Measurements from ENCODE around the gene THADA.

The THADA gene

DNA sequence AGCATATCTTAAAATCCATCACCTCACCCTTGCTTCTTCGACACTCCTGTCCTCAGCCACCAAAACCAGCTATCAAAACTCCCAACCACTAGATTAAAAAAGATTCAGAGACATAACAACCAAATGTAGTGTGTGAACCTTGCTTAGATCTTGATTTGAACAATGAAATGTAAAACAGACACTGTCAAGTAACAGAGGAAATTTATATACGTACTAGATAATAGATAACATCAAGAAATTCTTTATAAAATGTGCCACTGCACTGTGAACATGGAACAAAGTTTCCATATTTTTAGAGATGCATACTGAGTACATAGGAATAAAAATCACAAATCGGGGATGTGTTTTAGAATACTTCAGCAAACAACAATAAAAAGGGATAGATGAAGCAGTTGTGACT, 86.0 kb downstream of the THADA start:
- no peak for DNase-seq (ENCODE audit: low read depth)

DNA sequence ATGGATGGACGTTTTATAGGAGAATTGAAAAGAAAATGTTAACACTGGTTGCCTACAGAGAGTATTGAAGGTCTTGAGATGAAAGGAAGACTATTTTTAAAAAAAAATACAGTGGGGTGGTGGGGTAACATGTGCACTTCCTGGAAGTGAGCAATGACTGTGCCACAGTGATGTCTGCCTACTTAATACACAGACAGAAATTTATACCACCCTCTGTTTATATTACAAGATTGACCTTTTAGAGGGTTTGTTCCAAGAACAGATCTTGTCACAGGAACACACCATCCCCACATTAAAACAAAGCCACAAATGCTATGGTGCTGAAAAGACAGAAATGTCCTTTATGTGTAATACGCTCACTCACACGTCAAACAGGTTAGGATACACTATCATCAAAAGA, 87.6 kb downstream of the THADA start:
- no peak for DNase-seq (ENCODE audit: low read depth)

DNA sequence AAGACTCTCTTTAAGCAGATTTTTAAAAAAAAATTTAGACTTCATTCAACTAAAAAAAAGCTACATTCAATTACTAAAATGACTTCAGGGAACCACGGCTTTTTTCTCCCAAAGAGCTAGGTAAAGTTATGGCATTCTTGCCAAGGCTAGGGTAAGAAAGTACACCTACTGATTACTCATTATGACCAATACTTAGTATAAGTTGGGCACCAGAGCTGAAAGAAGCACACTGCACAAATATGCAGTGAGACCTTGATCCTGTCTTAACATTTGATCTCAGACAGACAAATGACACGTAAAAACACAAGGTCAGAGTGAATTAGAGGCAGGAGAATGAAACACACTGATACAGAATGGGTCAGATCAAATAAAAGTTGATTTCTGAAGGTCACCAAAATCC, 88.7 kb downstream of the THADA start:
- no peak for DNase-seq (ENCODE audit: low read depth)

DNA sequence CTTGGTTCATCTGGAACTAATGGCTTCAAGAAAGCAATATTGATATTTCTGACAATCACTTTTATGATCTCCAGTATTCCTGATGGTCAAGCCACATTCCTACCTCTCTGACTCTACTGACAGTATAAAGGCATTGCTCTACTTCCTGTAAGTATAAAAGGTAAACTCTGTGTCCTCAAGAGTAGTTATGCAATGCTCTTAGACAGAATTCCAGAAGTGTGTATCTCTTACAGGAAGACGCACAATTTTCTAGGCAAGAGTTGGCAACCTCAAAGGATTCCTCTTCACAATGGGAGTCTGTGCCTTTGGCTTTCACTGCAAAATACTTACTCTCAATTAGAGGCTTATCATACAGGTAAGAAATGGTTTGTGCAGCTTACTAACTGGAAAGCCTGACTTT, 100.1 kb downstream of the THADA start:
- no peak for DNase-seq (ENCODE audit: low read depth)

DNA sequence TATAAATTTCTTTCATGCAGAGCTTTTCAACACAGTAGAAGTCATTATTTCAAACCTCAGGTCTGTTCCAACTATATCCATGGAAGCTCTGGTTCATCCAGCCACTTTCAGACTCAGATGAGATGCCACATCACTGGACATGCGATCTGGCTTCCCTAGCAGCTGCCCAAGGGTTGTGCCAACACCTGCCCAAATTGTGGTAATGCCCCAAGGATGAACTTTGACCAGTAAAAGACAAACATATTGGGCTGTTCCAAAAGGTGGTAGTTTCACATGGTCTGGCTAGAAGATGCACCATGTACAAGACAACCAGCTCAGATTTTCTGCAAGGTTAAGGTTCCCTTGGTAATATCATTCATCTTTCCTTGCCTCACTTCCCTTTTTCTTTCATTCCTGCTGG, 101.9 kb downstream of the THADA start:
- DNase-seq (ENCODE audit: low read depth): no peak

DNA sequence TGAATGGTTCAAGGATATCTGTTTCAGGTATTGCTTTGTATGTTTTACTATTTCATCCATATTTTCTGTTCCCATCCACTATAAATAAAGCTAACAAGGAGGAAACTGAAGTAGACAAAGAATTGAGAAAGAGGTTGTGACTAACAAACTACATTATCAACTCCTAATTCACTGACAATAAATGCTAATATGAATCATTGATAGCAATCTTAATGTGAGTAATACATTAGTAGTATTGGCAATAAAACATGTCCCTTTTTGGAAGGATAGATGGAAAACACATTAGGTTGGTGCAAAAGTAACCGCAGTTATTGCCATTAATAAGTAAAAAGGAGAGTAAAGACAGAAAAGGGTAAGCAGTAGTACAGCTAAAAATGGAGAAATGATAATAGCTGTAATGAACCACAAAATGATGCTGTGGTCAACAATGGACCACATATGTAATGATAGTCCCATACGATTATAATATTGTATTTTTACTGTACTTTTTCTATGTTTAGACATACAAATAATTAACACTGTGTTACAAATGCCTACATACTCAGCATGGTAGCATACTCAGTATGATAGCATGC, 104.7 kb downstream of the THADA start:
- no peak for DNase-seq (ENCODE audit: low read depth)

DNA sequence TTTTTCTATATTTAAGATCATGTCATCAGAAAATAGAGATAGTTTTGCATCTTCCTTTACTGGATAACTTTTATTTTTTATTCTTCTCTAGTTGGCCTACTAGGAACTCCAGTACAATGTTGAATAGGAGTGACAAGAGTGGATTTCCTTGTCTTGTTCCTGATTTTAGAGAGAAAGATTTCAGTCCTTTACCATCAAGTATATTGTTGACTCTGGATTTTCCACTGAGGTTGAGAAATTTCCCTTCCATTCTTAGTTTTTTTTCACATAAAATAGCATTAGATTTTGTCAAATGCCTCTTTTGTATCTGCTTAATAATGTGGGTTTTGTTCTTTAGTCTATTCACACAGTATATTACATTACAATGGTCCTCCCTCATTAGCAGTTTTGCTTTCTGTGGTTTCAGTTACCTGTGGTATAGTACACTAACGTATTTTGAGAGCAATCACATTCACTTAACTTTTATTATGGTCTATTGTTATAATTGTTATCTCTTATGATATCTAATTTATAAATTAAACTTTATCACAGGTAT, 105.5 kb downstream of the THADA start:
- DNase-seq (ENCODE audit: low read depth): no peak

DNA sequence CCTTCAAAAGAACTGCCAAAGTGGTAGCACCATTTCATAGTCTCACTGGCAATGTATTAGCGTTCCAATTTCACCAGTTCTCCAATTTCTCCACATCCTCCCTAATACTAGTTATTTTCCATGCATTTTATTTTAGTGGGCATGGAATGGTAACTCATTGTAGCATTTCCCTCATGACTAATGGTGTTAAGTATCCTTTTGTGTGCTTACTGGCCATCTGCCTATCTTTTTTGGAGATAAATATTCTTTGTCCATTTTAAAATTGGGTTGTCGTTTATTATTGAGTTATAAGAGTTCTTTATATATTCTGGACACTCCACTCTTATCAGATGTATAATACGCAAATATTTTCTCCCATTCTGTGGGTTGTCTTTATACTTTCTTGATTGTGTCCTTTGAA, 107.1 kb downstream of the THADA start:
- no peak for DNase-seq (ENCODE audit: low read depth)

DNA sequence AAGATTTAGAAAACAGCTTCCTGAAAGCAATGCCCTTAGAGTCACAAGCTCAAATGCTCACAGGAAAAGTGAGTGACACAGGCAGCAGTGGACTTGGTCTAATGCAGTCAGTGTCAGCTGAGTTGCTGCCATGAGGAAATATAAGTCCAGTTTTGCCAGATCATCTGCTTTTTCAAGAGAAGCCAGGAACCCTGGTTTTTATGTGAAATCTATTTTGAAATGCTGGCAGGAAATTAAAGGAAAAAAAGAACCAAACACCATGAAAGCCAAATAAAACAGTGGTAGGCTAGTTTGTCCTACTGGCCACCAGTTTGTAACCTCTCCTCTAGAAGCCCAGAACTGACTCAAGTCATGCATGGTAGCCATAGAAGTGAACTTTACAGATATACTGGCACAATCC, 109.2 kb downstream of the THADA start:
- DNase-seq (ENCODE audit: low read depth): no peak

DNA sequence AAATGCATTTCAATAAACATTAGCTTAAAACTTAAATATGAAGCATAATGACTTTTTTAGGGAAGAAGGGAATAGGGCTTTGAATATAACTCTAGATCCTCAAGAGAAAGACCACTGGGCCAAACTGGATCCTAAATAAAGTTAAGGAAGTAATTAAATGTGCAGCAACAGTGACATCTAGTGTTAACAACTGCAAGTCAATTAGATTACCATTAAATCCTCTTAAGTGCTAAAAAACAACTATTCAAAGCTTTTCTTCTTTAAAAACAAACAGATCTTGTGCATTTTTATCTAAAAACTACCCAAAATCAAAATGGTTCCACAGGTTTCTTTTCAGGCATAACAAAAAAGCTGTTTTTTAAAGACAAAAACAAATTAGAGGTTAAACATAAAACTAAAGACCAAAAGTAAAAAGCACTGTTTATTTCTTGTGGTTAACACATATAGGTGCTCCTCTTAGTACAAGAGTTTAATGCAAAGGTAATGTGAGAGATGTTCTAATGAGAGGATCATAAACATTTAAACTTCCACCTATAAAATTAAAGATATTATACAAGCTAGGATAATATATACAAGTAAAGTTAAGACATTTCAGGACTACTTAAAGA, 111.4 kb downstream of the THADA start:
- no peak for DNase-seq (ENCODE audit: low read depth)

DNA sequence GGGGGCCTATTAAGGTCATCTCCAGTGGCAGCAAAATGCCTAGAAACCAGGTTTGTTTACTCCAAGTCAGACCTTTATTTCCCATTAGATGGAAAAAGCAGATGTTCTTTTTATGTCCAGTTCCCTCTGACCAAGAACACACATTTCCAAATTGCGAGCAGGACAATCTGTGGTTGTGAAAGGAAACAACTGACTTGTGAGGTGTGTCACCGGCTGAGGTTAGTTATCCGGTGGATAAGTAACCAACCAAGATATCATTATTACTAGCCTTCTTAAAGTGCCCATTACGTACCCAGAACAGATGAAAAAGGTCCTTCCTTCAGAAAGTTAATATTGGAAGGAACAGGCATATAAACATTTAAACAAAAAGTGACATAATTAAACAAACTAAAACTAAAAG, 112.9 kb downstream of the THADA start:
- DNase-seq (ENCODE audit: low read depth): no peak

DNA sequence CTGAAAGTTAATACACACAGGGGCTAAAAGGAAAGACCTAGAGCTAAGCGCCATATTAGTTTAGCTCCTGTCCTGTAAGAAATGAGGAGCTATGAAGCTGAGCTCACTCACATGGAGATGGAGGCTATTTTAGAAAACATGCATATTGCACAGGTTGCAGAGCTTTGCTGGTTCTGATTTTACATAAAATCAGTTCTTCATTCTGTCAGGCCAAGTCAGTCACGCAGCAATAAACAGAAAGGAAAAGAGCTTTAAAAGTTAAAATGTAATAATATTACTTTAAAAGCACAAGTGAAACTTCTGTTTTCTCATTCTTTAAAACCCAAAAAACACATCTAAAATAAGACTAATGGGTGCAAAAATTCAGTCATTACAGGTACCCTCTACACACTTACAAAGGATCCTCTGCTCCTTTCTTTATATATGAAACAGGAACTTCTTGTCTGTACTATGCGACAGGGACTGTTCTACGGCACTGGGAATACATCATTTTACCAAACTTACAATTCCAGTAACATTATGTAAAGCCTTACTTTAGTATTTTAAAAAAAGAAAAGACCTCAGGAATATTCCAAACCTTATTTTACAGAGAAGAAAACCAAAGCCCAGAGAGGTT, 113.8 kb downstream of the THADA start:
- no peak for DNase-seq (ENCODE audit: low read depth)

DNA sequence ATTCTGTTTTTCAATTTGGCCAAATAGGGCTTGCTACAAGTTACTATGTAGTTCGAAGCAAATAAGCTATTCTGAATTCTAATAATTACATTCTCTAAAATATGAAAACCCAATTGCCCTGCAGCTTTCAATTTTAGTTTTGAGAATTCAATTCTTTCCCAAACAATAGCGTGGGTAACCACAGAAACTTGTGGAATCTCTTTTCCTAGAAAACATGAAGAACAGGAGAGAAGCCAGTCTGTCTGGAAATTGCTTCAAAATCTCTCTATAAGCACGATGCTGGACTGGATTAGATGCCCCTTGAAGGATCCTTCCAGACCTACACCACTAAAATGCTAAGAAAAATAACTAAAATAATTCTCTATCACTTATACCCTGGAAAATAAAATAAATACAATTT, 115.0 kb downstream of the THADA start:
- no peak for DNase-seq (ENCODE audit: low read depth)

DNA sequence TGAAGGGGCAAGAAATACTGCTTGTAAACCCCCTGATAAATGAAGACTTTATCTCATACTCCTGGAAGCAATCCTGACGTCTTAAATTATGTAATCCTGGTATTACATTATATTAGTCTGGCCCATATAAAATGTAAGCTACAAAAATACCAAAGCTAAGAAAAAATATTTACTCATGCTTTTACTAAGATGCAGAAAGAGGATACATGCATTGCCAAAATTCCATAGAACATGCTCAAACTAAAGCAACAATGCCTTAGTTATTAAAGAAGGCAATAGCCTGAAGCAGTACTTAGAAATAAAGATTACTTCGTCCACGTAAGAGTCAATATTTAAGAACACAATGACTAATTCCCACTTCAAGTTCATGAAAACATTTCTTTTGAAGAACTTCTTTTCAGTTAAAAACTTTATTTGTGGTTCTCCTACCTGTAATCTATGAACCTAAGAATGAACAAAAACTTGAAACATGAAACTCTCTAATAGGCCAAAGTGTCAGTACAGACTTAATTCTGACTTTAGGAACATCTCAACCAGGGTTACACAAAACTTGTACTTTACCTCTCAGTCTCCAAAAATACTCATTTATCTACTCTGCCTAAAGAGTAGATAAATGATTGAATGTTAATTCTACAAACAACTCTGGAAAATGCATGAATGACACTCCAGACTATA, 117.3 kb downstream of the THADA start:
- DNase-seq (ENCODE audit: low read depth): no peak

DNA sequence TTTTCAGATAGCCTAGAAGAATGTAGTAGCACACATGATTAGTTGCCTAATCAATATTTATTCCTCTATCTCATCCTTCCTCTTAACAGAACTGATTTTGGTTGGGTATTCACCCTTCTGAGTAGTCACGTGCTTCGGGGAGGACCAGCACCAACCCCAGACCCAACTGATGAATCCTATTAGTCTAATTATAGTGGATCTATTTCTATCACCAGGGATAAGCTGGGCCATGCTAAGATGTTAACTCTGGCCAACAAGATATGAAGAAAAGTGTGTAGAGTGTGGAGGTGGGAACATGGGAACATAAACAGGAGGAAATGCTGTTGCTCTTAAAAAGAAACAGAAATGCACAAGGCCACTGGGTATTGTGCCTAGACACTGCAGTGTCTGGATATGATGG, 119.9 kb downstream of the THADA start:
- no peak for DNase-seq (ENCODE audit: low read depth)

DNA sequence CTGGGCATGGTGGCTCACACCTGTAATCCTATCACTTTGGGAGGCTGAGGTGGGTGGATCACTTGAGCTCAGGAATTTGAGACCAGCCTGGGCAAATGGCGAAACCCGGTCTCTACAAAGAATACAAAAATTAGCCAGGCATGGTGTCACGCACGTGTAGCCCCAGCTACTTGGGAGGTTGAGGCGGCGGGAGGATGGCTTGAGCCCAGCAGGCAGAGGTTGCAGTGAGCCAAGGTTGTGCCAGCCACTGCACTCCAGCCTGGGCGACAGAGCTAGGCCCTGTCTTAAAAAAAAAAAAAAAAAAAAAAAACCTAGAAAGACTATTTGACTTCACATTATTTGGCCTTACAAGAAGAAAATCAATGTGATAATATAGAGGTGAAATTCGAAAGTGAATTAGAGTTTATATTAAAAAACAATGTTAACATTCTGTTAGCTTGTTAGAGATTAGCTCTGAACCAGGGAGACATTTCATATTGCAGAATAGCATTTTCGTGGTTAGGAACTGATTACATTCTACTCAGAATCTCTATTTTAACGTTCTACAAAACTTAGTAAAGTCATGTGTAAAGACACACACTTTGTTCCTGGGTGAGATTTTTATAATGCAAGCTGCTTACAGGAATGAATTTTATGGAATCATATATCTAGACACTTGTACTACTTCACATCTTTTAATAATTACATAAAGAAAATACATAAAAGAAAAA, 120.5 kb downstream of the THADA start:
- DNase-seq (ENCODE audit: low read depth): no peak

DNA sequence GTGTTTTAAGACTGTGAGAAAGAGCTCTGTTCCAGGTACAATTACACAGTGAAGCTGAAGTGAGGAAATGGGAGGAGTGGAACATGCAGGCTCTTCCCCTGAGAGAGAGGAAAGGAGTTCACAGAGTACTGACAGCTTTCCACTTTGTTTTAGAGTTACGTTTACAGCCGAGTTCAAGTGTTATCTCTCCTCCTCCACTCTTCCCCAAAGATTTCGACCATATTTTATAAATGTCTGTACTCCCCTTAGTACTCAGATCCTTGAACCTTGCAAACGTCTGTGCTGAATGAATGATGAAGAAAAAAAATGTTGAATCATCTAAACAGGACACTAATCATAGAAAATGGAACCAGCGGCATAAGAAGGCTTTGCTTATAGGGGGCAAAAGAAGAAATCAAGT, 121.6 kb downstream of the THADA start:
- DNase-seq (ENCODE audit: low read depth): no peak

DNA sequence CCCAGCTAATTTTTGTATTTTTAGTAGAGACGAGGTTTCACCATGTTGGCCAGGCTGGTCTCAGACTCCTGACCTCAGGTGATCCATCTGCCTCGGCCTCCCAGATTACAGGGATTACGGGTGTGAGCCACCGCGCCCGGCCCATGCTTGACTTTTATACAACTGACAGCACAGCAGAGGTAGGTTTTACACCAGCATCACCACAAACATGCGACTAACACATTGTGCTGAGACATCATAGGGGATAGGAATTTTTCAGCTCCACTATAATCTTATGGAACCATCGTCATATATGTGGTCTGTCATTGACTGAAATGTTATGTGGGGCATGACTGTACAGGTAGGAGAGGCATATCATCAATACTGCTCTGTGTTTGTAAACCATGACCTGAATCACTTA, 122.1 kb downstream of the THADA start:
- no peak for DNase-seq (ENCODE audit: low read depth)

DNA sequence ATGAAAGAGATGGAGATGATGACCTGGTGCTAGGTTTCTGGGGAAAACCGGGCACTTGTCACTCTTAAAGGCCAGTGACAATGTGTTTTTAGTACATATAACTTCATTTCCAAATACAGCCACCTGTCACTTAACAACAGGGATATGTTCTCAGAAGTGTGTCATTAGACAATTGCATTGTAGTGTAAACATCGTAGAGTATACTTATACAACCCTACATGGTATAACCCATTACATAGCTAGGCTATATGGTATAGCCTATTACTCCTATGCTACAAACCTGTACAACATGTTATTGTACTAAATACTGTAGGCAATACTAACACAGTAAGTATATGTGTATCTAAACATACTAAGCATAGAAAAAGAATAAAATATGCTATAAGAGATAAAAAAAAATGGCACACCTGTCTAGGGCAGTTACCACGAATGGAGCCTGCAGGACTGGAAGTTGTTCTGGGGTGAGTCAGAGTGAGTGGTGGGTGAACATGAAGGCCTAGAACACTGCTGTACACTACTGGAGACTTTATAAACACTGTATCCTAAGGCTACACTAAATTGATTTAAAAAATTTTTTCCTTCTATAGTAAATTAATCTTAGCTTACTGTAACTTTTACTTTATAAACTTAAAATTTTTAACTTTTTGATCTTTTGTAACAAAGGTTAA, 123.2 kb downstream of the THADA start:
- no peak for DNase-seq (ENCODE audit: low read depth)

DNA sequence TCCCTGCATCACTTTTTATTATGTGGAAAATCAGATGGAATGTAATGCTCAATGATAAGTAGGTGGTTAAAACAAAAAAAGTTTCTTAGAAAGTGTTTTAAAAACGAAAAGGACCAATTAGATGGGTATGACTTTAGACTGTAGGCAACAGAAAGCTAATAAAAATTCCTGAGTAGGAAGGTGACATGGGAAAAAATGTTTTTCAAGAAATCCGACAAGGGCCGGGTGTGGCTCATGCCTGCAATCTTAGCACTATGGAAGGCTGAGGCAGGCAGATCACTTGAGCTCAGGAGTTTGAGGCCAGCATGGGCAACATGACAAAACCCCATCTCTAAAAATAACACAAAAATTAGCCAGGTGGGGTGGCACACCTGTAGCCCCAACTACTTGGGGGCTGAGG, 126.1 kb downstream of the THADA start:
- no peak for DNase-seq (ENCODE audit: low read depth)

DNA sequence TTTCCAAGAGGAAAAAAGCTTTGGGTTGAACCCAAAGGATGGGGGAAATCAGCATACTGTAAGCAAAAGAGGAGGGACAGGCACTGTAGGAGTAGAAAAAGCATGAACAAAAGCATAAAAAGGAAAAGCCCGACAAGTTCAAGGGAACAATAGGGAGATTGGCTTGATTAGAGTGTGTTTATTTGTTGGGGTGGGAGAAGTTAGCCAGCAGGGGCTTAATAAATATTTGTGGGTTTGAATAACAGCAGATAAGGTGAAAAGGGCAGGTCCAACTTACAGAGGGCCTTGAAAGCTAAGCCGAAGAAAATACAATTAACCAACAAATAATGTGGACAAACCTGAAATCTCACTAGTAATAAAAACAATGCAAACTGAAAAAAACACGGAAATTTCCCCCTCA, 126.7 kb downstream of the THADA start:
- no peak for DNase-seq (ENCODE audit: low read depth)

DNA sequence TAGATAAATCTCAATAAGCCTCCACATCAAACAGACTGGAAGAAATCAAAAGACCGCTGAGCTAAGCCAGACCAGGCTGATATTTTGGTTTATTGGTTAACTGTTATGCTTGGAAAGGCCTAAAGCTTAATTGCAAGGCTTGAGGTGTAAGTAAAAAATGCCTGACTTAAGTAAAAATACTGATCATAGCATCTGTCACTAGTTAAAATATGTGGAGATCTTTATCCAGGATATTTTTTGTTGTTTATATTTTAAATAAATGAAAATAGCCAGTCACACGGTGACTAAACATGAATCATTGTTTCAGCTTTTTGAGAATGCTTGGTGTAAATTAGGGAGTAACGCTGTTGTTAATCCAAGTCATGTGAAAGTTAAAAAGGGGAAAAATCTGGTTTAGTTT, 127.9 kb downstream of the THADA start:
- DNase-seq (ENCODE audit: low read depth): no peak
